AG04450 (cell line): ENCODE data around the gene KASH5. TPM values are rescaled to one million over a fixed set of nuclear protein-coding genes. Genes with fewer than 3 reads are reported as not detected.

ENCODE experiments used
- CTCF ChIA-PET: fragments of 300-600, 350-600 bp; formaldehyde crosslinking; extraction: SDS; loops from one replicate; lab custom pipeline; 2022; ENCODE audit warnings: antibody characterized with exemption, inconsistent platforms; lab: Charles Lee
- POLR2A ChIA-PET: fragments of 350-600 bp; formaldehyde crosslinking; extraction: SDS; loops from one replicate; lab custom pipeline; 2021; ENCODE audit warnings: antibody characterized with exemption, inconsistent platforms; lab: Yijun Ruan, JAX
- DNase-seq: peaks from one replicate; pipeline ENCODE4 v3.0.0-alpha.2; 2011; ENCODE audit warnings: low read depth, low spot score
- H3K27ac ChIP-seq: one replicate; pipeline ENCODE4 v1.5.1; 2012; ENCODE audit warnings: low read depth, low read length, control low read depth
- H3K27me3 ChIP-seq: one replicate; pipeline ENCODE4 v1.6.0; 2012; ENCODE audit warnings: low read length; ENCODE audit not compliant: control insufficient read depth, insufficient read depth
- H3K4me3 ChIP-seq: 2 replicates; pipeline ENCODE4 v1.5.1; 2011; ENCODE audit warnings: mild to moderate bottlenecking, low read depth, low read length, control low read depth
- H3K9me3 ChIP-seq: 2 replicates; pipeline ENCODE4 v1.5.1; 2012; ENCODE audit warnings: low read length; ENCODE audit not compliant: control insufficient read depth, insufficient read depth
- polyA plus RNA-seq: library from polyadenylated mRNA; depleted of rRNA; stranded (reverse); fragments of >200 nt; gene quantifications from 2 replicates; pipeline ENCODE4 v1.2.3, GENCODE V29; 2011
- TF ChIP-seq, protein P1 (sequence below): IDR thresholded peaks from 2 replicates; pipeline ENCODE4 v1.5.1; 2011; ENCODE audit warnings: low read depth, low read length, control low read depth, inconsistent platforms

The KASH5 gene
- polyA plus RNA-seq, 1 experiment, result not detected

DNA sequence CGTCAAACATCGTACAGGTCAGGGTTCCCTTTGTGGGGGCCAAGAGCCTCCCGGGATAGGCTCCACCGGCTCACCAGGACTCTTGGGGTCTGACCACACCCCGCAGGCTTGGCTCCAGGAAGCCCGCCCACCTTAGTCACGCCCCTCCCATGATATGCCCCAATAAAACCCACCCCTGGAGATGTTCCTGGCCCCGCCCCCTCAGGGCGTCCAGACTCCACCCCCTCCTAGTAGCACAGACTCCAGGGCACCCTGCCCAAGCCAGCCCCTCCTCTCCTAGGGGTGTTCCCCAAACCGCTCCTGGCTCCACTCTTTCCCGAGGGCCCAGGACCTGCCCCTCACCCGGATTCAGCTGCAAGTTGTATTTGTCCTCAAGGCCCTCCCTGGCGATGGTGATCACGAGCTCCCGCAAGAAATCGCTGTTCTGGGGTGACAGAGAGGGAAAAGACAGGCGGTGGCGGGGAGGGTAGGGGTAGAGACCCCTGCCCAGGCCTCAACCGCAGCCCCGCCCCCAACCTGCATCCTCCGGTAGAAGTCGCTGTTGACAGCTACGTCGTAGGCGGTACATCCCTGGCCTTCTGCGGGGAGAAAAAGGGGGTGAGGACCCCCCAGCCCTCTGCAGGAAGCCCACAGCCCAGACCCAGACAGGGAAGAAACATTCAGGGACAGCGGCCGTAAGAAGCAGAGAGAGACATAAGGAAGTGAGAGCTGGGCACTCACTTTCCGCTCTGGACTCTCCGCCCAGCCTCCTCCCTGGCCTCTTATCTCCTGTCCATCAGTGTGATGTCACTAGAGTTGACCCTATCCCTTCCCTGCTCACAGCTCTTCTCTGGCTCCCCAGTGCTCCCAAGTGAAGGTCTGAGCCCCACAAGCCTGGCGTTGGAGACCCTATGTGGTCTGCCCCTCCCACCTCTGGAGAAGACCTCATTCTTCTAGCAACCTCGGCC is 59.7 kb downstream of the KASH5 start:
- ChIA-PET CTCF (no interaction called here), POLR2A (no interaction called here)
- no peak overlapping the region for H3K4me3 ChIP-seq
- H3K27me3 ChIP-seq, result no peaks in the 10 kb centered on the region
- TF ChIP-seq, protein P1, sequence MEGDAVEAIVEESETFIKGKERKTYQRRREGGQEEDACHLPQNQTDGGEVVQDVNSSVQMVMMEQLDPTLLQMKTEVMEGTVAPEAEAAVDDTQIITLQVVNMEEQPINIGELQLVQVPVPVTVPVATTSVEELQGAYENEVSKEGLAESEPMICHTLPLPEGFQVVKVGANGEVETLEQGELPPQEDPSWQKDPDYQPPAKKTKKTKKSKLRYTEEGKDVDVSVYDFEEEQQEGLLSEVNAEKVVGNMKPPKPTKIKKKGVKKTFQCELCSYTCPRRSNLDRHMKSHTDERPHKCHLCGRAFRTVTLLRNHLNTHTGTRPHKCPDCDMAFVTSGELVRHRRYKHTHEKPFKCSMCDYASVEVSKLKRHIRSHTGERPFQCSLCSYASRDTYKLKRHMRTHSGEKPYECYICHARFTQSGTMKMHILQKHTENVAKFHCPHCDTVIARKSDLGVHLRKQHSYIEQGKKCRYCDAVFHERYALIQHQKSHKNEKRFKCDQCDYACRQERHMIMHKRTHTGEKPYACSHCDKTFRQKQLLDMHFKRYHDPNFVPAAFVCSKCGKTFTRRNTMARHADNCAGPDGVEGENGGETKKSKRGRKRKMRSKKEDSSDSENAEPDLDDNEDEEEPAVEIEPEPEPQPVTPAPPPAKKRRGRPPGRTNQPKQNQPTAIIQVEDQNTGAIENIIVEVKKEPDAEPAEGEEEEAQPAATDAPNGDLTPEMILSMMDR, result no peak
- H3K27ac ChIP-seq, result no peak overlapping the region
- no peak for DNase-seq
- H3K9me3 ChIP-seq, result no peaks in the 10 kb centered on the region; the same call in 1 of the 2 replicates

DNA sequence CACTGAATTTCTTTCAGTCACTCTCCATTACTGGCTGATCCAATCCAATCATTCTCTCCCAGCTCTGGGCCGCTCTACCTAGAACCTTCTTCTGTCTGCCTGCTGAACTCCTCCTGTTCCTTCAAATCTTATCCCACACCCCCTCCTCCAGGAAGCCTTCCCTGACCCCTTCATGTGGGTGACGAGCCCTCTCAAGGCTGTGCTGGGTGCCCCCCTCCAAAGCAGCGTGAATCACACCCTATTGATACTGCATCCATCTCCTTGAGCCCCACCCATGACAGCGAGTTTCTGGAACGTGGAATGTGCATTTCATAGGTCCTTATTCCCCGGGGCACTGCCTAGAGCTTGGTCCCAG is 60.4 kb downstream of the KASH5 start:
- Histone ChIP-seq H3K9me3 (no peaks in the 10 kb centered on the region; the same call in 1 of the 2 replicates), H3K27ac (no peak overlapping the region), H3K27me3 (no peaks in the 10 kb centered on the region), H3K4me3 (no peak overlapping the region)
- no peak for DNase-seq
- ChIA-PET CTCF (no interaction called here), POLR2A (no interaction called here)
- TF ChIP-seq, protein P1, result no peak

DNA sequence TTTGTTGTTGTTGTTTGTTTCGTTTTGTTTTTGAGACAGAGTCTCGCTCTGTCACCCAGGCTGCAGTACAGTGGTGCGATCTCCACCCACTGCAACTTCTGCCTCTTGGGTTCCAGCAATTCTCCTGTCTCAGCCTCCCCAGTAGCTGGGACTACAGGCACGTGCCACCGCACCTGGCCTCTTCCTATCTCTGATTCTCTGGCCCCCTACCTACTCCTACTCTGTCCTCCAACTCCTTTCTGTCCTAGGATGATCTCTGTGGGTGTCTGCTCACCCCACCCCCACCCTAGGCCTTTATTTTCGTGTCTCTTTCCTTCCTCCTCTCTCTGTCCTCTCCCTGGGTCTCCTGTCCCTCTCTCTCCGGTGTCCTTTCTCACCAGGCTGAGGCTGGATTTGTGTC is 62.4 kb downstream of the KASH5 start:
- Histone ChIP-seq H3K9me3 (no peaks in the 10 kb centered on the region; the same call in 1 of the 2 replicates), H3K27me3 (no peaks in the 10 kb centered on the region), H3K27ac (no peak overlapping the region), H3K4me3 (peak overlapping the region; percentile 37)
- TF ChIP-seq, protein P1, result no peak
- CTCF ChIA-PET, result interaction anchor here (0.5 kb wide), 1 partner anchor 20 kb away, joined by 4 read pairs; no protein-coding TSS in a partner anchor
- DNase-seq, result no peak
- POLR2A ChIA-PET, result interaction anchor here (0.7 kb wide), 1 partner anchor 7 kb away, joined by 5 read pairs; no protein-coding TSS in a partner anchor

DNA sequence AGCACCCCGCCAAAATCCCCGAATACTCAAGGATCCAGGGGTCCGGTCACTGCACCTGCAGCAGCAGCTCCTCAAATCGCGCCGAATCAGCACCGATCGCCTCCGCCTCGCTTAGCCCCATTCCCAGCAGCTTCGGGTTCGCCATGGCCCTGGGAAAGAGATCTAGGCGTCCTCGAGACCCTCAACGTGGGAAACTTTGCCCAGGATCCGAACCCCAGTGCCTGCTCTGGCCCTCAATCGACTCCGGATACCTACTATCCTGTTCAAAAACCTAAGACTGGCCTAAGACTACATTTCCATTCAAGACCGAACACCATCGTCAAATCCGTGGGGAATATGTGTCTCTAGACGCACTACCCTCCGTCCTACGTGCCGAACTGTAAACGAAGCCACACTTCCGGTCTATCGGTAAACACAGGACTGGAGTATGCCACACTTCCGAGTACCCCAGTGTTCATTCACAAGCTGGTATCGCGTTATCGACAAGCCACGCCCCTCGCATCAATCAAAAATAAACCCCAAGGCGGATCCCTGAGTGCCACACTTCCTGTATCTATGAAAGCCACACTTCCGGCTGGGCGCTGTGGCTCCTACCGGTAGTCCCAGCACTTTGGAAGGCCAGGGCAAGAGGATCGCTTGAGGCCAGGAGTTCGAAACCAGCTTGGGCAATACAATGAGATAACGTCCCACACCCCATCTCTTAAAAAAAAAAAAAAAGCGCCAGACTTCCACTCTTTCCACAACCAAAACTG is 63.6 kb downstream of the KASH5 start, which contains the start of gene PIH1D1:
TSS of gene PIH1D1 (minus strand) at position 385 of the 752 bp plus-strand sequence. CDS start at position 145, 240 bp downstream.
- peak; percentile 97 for DNase-seq
- TF ChIP-seq, protein P1, result peak; percentile 34; the same call in 1 of the 2 replicates
- Histone ChIP-seq H3K27ac (peak within 1 kb of the TSS; percentile 97), H3K27me3 (no peaks in the 10 kb centered on the region), H3K9me3 (no peaks in the 10 kb centered on the region; the same call in 1 of the 2 replicates), H3K4me3 (peak within 1 kb of the TSS; percentile 93)
- ChIA-PET CTCF (interaction anchor here (0.6 to 2.3 kb wide), 6 partner anchors 22 to 128 kb away, joined by 3 to 8 read pairs (median 4); partner anchors contain the start of genes FLT3LG and TEAD2), POLR2A (interaction anchor here (0.8 to 2.2 kb wide), 2 partner anchors 37 to 90 kb away, joined by 4 to 17 read pairs; partner anchors contain the start of gene RPL13A)
